Suppressor macrophage treated with lipopolysaccharide for 4 hours (primary cell): ENCODE data around the gene PRSS57.

Source experiments
- DNase-seq: peaks from one replicate; pipeline ENCODE4 v3.0.0-alpha.2; 2020

The PRSS57 gene

DNA sequence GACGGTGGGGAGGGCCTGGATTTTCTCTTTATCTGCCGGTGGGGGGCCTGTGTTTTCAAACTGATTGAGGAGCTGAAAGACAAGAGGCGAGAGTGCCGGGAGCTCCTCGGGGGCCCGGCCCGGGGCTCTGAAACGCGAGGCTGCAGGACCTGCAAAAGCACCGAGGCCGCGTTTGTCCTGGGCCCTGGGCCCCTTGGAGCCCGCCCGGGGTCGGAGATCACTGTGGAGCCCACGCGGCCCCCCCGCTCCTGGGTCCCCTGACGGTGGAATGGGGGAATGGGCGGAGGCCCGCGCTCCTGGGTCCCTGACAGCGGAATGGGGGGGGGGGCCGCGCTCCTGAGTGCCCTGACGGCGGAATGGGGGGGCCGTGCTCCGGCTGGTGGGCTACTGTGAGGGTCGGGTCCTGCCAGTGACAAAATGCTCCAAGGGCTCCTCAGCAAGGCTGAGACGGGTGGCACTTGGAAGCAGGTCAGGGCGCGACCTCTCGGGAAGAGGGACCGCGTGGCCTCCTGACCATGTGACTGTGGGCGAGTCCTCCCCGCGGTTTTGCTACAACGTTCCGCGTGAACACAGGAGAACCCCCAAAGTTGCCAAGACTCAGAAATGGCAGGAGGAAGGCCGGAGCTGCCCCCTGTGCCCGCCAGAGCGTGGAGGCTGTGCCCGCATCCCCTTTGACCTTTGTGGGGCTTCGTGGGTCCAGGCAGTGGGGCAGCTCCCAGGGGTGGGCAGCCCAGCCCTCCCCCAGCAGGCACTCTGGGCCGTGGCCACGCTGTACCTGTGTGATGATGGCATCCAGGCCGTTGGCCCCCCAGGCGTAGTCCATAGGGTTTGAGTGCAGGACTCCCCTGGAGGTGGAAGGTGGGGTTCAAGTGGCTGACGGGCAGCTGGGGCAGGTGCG, 46.1 kb downstream of the PRSS57 start:
- no peak for DNase-seq

DNA sequence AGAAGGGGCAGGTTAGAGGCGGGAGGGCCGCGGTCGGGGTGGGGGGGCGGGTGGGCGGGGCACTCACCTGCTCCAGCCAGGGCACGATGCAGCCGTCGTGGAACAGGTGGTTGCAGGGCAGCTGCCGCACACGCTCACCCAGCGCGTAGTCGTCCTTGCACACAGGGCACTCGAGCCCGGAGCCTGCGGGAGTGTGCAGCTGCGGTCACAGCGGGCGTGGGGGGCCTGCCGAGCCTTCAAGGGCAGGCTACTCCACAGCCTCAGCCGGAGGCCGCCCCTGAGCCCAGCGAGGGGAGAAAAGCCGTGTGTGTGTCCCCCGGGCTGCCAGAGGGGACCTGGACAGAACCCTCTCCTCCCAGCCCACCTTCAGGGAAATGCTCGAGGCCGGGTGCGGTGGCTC, 46.9 kb downstream of the PRSS57 start:
- DNase-seq = no peak

GRCh38 chr19:647566-648284, 47.5 kb downstream of the PRSS57 start:
- no peak for DNase-seq

GRCh38 chr19:646779-647565, 48.3 kb downstream of the PRSS57 start:
- DNase-seq = no peak

GRCh38 chr19:645912-646778, 49.1 kb downstream of the PRSS57 start:
- no peak for DNase-seq

DNA sequence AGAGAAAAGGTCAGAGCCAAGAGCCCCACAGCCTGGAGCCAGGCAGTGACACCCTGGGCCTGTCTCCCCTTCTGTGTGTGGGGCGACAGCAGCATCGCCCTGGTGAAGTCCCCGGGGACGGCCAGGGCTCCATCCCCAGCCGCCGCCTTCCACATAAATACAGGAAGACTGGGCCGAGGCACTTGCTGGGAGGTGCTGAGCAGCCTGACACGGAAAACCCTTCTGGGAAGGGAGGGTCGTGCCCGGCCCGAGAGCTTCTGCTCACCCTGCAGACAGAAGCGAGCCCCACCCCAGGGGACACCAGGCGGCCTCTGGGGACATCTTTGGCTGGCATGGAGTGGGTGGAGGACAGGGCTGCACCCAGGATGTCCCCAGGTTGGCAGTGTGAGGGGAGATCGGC, 50.5 kb downstream of the PRSS57 start:
- no peak for DNase-seq

DNA sequence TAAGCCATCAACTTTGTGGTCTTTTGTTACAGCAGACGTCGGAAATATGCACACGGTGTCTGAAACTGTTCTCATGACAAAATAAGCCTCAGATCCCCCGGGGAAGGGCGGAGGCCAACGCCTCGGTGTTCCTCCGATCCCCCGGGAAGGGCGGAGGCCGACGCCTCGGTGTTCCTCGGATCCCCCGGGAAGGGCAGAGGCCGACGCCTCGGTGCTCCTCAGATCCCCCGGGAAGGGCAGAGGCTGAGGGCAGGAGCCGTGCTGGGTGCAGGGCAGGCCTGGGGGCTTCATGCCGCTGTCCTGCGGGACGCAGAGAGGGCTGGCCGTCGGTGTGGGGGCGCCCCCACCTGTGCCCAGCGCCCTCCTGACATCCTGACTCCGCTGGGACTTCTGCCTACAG, 50.9 kb downstream of the PRSS57 start:
- DNase-seq = no peak

- DNase-seq = no peak
These were observed 51.5 kb downstream of the PRSS57 start for GRCh38 chr19:643736-644135.

GRCh38 chr19:642767-643727, 52.2 kb downstream of the PRSS57 start:
- DNase-seq = no peak

DNA sequence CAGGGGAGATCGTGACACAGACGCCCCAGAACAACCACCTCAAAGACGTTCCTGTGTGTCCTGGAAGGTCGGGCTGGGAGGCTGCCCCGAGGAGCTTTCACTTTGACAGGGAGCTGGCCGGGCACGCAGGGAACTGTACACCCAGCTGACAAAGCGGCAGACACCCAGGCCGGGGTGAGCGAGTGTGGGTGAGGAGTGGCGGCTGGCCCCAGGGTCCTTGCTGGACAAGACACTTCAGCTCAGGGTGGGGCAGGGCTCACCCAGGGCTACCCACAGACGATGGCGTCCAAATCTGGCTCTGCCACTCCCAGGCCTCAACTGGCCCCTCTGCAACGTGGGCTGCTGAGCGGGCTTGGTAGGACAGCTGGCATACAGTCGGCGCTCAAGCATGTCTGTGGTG, 53.5 kb downstream of the PRSS57 start:
- DNase-seq = no peak

- DNase-seq = no peak
These were observed 54.6 kb downstream of the PRSS57 start for GRCh38 chr19:640606-641189.

GRCh38 chr19:640161-640558, 55.1 kb downstream of the PRSS57 start:
- DNase-seq = no peak

DNA sequence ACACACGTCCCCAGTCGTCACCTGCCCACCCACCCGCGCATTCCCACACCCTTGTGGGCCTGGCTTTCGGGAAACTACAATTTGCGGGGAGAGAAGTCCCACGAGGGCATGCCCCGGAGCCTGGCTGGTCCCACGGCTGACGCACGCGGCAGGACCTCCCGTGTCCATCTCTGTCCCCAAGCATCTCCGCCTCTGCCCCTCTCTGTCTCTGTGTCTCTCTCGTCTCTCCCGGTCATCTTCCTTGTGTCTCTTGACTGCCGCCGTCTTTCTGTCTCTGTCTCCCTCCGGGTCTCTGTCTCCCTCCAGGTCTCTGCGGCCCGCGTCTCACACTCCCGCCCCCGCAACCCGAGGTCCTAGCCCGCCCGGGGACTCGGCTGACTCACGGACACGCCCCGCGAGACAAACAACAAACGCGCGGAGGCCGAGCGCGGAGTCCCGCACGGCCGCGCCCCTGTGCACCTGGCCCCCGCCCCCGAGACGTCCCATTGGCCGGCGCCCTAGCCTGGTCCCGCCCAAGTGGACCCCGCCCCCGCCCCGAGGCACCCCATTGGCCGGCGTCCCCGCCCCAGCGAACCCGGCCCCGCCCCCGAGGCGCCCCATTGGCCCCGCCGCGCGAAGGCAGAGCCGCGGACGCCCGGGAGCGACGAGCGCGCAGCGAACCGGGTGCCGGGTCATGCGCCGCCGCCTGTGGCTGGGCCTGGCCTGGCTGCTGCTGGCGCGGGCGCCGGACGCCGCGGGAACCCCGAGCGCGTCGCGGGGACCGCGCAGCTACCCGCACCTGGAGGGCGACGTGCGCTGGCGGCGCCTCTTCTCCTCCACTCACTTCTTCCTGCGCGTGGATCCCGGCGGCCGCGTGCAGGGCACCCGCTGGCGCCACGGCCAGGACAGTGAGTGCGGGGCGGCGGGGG, 55.7 kb downstream of the PRSS57 start, which contains the start of gene FGF22:
Gene FGF22 (plus strand): TSS at position 627 of the 908 bp plus-strand sequence. CDS start 47 bp downstream, at position 674.
- peak; percentile 96 for DNase-seq

GRCh38 chr19:638906-639252, 56.4 kb downstream of the PRSS57 start:
- DNase-seq = no peak
